Kidney glomerular epithelial cell (primary cell): Measurements from ENCODE around the gene IL18BP.

Experiments
- DNase-seq: peaks from one replicate; lab custom pipeline; 2025; lab: John Stamatoyannopoulos, UW

IL18BP gene

DNA sequence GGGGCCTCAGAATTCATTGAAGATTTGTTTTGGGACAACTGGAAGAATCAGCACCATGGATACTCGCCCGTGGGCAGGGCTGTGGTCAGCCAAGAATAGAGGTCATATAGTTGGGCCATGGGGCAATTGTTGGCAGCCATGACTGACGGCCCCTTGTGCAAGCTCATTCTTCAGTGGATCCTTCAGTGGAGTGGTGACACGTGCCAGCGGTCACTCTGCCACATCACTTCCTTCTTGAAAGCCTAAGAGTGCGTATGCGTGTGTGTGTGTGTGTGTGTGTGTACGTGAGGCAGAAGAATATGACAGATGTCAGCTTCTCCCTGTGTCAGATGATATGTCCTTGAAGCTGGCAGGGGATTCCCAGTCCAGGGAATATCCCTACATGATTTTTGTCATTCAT is 1.8 kb upstream of the IL18BP start:
- no peak for DNase-seq

DNA sequence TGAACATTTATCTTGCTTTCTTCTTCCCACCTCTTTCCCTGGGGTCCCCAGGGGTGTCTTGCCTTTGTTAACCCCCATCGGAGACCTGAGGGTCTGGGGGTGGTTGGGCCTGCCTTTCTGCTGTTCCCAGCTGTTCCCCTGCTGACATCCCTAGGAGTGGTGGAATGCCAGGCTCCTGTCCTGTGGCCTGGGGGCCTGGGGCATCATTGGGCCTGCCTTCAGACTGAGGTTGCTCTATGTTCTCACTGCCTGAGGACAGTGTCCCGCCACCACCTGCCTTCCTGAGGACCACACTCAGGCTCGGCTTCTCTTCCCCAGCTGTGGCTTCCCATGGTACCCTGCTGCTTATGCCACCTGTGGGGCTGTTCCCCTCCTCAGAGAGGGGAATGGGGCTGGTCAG is 1.1 kb upstream of the IL18BP start:
- no peak for DNase-seq

DNA sequence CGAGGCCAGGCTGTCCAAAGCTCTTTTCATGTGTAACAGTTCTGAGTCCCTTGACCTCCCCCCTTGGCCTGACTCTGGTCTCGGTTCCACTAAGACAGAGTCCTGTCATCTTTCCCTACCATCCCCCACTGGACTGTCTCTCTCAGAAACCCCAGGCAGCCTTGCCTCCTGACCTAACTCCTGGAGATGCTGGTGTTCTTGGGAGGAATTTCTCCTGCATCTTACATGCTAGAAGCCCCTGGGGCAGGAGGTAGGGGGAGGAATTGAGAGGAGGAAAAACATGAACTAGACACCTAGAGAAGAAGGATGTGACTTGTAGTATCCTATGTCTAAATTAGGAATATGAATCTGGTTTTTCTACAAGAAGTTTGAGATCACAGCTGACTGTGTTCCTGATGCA is 648 bp upstream of the IL18BP start:
- no peak for DNase-seq

DNA sequence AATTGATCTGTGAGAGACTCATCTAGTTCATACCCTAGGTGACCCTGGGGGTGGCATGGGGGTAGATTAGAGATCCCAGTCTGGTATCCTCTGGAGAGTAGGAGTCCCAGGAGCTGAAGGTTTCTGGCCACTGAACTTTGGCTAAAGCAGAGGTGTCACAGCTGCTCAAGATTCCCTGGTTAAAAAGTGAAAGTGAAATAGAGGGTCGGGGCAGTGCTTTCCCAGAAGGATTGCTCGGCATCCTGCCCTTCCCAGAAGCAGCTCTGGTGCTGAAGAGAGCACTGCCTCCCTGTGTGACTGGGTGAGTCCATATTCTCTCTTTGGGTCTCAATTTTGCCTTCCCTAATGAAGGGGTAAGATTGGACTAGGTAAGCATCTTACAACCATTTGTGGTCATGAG is 653 bp downstream of the IL18BP start:
- no peak for DNase-seq

DNA sequence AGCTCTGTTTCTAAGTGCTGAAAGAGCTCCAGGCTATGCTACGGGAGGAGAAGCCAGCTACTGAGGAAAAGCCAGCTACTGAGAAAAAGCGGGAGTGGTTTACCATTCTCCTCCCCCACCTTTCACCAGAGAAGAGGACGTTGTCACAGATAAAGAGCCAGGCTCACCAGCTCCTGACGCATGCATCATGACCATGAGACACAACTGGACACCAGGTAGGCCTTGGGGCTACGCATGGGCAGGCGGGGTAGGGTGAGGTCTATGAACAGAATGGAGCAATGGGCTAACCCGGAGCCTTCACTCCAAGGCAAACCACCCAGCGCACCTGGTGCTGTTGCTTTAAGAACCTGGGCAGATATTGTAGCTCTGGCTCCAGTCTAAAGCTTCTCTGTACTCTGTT is 1.1 kb downstream of the IL18BP start:
- no peak for DNase-seq

DNA sequence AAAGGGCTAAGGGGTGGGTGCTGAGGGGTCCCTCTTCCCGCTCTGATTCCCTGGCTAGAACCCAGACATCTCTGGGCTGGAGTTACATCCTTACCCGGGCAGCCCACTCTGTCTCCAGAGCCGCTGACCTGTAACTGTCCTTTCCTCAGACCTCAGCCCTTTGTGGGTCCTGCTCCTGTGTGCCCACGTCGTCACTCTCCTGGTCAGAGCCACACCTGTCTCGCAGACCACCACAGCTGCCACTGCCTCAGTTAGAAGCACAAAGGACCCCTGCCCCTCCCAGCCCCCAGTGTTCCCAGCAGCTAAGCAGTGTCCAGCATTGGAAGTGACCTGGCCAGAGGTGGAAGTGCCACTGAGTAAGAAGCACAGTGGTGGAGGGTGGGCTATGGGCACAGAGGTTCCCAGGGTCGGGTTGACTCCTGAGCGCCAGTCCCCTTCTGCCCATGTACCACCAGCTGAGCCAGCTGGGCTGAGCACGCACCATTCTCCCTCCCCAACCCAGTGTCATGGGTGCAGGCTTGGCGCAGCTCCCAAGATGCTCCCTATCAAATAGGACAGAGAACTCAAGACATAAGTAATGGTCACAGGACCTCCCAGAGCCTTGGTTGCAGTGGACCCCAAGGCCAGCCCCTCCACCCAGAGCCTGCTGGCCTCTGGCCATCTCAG is 1.6 kb downstream of the IL18BP start:
- DNase-seq = no peak

DNA sequence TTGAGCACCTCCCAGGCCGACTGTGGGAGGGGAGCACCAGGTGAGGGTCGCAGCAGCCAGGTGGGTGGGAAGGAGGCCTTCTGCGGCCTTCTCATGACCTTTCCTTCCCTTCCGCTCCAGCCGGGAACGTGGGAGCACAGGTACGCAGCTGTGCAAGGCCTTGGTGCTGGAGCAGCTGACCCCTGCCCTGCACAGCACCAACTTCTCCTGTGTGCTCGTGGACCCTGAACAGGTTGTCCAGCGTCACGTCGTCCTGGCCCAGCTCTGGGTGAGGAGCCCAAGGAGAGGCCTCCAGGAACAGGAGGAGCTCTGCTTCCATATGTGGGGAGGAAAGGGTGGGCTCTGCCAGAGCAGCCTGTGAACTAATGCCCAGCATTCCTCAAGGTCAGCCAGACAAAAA is 2.6 kb downstream of the IL18BP start:
- no peak for DNase-seq

DNA sequence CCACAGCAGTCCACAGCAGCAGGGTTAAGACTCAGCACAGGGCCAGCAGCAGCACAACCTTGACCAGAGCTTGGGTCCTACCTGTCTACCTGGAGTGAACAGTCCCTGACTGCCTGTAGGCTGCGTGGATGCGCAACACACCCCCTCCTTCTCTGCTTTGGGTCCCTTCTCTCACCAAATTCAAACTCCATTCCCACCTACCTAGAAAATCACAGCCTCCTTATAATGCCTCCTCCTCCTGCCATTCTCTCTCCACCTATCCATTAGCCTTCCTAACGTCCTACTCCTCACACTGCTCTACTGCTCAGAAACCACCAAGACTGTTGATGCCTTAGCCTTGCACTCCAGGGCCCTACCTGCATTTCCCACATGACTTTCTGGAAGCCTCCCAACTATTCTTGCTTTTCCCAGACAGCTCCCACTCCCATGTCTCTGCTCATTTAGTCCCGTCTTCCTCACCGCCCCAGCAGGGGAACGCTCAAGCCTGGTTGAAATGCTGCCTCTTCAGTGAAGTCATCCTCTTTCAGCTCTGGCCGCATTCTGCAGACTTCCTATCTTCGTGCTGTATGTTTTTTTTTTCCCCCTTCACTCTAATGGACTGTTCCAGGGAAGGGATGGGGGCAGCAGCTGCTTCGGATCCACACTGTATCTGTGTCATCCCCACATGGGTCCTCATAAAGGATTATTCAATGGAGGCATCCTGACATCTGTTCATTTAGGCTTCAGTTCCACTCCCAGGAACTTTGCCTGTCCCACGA is 3.3 kb downstream of the IL18BP start:
- peak; percentile 40 for DNase-seq

DNA sequence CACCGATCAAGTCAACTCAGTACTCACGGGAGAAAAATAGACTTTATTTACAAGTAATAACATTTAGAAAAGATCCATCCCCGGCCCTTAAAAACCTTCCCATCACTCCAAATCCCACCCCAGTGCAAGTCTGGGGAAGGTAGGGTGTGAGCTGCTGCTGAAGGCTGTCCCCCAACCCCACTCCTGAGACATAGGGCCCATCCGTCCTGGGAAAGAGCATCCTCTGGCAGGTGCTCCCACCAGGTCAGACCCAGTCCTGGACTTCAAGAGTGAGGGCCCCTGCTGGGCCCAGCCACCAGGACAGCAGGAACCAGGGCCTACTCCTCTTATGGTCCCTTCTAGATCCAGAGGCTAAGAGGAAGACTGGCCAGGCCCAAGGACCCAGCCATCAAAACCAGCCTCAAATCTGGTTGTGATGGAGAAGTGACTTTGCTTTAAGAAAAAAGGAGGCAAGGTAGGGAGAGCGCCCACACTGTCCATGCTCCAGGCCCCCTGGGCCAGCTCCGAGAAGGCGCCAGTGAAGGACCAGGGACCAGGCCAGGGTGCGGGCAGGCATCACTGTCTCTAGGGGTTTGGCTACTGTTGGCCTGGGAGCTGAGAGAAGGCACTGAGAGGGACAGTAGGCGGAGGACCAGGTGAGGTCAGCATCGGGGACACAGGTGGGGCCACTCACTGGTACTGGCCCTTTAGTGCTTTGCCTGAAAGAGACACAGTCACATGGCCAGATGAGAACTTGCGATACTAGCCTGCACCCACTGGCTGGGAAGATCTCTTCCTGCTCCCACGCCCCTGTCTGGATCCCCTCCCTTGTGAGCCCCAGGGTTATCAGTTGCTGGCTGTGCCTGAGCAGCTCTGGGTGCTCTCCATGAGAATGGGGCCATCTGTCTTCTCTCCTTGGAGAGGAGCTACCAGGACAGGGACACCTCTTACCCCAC is 4.4 kb downstream of the IL18BP start:
- DNase-seq = no peak

DNA sequence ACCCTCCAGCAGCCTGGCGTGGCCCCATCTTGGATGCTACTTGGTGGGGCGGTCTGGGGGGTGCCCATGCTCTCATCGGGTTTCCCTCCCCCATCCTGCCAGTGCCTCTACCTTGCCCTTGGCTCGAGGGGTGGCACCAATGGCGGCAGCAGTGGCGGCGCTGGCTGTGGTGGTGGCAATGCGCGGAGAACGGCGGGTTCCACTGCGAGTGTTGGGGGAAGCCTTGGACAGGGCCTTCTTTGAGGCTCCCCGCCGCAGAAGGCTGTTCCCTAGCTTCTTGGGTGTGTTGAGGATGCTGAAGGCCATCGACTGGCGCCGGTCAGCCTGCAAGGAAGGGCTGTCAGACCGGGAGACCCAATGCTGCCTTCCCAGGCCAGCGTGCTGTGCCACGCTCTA is 5.1 kb downstream of the IL18BP start:
- DNase-seq = no peak

DNA sequence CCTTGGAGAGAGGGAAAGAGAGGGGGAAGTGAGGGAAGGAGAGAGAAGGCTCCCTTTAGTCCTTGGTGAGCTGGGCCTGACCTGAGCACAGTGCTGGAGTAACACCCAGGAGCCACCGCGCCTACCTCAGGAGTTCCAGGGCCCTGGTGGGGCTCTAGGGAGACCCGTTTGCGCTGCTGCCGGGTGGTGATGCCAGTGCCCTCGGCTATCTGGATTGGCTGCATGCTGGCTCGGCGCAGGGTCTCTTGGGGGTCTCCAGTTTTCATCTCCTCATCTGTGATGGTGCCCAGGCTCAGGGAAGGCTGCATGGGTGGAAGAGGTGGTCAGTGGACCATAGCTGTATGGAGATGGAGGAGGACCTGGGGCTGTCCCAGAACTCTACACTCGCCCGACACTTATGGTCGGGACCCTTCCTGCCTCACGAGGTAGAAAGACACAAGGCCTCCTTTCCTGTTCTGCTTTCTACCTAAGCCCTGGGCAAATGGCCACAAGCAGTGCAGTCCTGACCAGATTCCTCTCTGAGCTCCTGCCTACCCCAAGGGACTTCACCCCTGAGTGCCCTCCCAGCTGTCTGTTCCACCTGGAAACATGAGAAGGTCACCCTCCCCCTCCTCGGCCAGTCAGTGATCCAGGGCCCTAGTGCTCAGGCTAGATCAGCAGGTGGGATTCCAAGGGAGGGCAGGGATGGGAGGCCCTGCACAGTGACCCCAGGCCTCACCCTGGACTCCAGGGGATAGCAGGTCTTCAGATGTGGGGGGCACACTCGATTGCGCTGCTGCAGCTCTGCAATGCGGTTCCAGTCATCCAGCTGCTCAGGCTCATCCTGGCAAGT is 6.0 kb downstream of the IL18BP start:
- no peak for DNase-seq

DNA sequence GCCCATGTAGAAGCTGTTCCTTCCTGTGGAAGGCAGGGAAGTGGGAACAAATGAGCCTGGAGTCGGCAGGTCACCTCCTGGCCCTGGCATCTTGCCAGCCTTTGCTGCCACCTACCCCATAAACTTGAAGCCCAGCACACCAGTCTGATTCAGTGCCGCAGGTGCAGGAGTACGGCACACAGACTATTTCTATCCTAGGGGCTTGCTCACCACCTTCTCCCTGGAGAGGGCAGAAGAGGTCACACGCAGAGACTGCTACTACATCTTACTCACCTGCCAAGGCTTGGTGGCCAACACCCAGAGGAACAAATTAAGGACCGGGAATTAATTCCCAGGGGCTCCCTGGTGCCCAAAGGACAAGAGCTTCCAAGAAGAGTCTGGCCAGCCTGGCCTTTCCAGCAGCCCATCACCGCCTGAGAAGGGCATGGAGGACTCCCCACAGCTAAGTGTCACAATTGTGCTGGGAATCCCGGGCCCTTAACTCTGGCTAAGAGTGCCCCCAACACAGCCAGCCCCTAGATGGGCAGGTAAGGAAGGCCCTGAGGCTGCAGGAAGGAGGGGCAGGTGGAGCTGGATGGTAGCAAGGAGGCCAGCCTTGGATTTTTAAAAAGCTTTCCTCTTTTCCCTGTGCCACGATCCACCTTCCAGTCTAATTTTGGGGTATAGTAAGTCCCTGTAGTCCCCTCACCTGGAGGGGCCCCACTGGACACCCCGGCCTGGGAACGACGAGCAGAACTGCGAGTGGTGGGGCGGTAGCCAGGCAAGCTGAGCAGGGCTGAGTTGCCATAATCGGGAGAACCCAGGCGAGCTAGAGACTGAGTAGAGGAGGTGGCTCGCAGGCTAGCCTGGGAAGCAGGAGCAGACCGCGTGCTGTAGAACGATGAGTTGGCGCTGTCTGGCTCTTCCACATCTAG is 6.9 kb downstream of the IL18BP start:
- DNase-seq = no peak

DNA sequence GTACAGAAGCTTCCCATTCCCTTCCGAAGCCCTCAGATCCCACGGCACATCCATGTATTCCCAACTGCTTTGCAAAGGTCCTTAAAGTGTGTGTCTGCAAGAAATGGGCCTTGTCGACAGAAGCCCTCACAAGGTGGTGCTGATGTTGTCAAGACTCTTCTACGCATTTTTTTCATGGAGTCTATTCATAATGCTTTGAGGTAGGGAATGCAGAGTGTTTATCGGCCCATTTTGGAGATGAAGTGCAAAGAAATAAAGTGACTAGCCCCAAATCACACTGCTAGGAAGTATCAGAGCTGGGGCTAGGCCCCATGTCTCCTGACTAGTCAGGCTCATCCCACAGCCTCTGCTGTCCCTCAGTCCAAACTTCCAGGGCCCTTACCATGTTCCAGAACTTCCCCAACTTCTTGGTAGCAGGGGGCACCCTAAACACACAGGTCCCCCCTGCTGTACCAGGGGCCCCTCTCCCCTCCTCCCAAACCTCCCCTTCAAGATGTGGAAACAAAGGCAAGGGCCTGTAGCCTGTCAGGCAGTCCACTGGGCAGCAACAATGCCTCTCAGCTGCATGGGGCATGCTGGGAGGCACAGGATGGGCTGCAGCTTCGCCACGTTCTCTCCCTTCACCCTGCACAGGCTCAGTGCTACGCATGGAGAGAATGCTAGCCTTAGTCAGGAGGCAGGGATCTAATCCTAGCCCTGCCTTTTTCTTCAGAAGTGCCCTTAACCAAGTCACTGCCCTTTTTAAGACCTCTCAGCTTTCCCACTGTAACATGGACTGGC is 7.8 kb downstream of the IL18BP start:
- no peak for DNase-seq

DNA sequence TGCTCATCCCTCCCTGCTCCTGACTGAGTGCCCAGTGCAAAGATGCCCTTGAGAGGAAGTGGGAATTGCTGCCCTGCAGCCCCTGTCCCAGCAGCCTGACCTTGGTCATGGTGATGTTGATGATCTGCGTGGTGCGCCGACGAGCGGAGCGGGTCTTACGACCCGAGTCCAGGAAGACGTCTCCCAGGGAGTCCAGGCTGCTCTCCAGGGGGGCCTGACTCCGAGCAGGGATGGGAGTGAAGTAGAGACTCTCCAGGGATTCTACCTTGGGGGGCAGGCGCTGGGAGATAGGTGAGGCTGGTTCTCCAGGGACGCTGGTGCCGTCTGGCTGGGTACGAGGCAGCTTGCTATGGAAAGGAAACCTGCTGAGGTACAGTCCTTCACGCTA is 8.4 kb downstream of the IL18BP start:
- DNase-seq = no peak

DNA sequence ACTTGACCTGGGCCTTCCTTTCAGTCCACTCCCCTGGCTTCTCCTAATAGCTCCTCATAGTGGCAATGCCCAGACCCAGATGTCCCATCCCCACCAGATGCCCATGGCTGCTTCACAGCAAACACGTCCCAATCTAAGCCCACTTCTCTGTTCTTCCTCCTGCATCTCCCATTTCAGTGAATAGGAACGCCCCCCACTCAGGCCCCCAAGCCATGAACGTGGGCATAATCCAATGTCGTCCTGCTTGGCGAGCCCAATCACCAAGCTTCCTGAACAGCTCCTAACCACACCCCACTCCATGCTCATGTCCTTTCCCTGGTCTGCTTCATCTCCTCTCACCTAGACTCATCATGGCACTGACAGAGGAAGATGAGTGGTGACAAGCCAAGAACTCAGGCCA is 8.9 kb downstream of the IL18BP start:
- no peak for DNase-seq

DNA sequence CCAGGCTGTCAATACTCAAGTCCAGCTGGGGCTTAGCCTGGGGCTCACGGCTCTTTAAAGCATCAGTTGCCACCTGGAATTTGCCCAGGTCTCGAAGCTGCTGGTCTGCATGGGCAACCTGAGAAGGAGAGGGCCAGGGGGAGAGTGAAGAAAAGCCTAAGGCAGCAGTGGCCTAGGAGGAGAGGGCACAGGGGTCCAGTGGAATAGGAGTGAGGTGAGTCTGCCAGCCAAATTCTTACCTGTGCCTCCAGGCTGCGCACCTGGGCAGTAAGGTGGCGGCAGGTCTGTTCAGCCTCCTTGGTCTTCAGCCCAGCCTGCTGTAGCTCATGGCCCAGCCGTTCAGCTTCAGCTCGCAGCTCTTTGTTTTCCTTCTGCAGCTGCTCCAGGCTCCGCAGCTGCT is 10.0 kb downstream of the IL18BP start:
- no peak for DNase-seq

DNA sequence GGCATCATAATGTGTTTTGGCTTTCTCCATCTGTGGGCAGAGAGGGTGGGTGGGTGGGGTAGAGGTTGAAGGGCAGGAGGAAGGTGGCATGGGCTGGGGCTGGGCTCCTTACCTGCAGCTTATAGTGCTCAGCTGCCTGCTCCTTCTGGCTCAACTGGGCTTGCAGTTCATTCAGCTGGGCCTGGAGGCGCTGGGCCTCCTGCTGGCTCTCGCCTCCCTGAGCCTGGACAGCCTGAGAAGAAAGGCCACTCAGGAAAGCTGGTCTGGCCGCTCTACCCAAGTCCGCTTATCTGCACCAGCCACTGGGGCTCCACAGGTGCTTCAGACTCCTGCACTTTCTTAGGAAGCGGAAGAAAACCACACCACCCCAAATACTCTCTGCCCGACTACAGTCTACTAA is 10.4 kb downstream of the IL18BP start:
- DNase-seq = no peak

DNA sequence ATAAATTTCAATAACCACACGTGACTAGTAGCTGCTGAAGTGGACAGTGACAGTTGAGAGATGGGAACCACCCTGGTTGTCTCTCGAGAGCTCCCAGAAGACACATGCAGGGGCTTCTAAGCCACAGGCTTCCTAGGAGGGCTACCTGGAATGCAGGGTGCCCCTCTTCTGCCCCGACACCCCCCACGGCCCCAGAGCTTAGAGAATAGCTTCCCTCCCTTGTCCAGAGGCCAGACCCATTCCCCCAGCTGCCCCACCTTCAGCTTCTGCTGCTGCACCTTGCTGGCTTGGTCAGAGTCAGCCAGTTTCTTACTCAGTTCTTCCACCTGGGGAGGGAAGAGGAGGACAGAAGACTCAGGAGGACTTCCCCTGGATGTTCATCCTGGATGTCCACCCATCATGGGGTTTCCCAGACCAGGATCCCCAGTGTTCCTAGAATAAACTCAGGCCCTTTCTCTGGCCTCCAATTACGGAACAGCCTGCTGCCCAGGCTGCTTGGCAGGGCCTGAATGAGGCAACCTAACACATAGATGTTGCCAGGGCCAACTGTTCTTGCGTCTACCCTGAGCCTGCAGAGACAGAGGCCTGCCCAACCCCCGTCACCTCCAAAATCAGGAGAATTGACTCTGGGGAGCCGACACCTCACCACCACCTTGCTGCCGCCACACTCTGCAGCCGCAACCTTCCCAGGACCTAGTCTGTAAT is 12.0 kb downstream of the IL18BP start:
- DNase-seq = no peak

DNA sequence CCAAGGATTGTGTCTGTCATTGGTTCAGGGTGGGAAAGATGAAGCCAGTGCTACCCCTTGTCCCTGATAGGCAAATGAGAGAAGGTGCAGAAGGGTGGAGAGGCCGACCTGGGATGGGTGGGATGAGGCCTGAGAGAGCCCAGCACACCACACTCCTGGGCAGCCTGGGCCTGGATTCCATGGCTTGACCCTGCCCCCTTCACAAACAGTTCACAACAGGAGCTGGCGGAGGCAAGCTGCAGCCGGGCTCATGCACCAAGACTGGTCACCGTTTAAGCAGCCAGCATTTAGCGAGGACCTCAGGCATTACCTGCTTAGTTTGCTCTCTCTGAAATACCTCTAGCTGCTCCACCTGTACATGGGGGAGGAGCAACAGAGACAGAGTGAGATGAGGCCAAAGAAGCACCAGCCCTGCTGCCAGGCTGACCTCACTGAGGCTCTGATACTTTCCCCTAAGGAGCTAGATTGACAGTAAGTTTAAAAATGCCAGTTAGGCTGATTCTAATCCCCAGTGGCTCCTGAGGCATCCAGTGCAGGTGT is 13.5 kb downstream of the IL18BP start:
- DNase-seq = no peak
